Activated T-helper 2 cell treated with anti-CD3 and anti-CD28 coated beads, Interferon-gamma antibody, Interleukin-2, Interleukin-4, amounts not matched to agents 10 μg/mL and 5 μg/mL and 100 μg/mL, durations not matched to agents 14 hours and 24 hours and 36 hours (primary cell): ENCODE results near the gene THRA. TPM values are rescaled to one million over a fixed set of nuclear protein-coding genes. Genes with fewer than 3 reads are reported as not detected.

Source experiments
- DNase-seq: peaks from one replicate; pipeline ENCODE4 v3.0.0; 2021; ENCODE audit warnings: low spot score
- H3K27ac Mint-ChIP-seq: one replicate; pipeline ENCODE4 v1.8.0; 2021; ENCODE audit warnings: mixed read lengths
- H3K27me3 Mint-ChIP-seq: one replicate; pipeline ENCODE4 v1.8.0; 2021; ENCODE audit warnings: low read depth, mixed read lengths
- H3K36me3 Mint-ChIP-seq: one replicate; pipeline ENCODE4 v1.8.0; 2021; ENCODE audit warnings: low read depth, mixed read lengths
- H3K4me1 Mint-ChIP-seq: one replicate; pipeline ENCODE4 v1.8.0; 2021; ENCODE audit warnings: low read depth, mixed read lengths
- H3K4me3 Mint-ChIP-seq: one replicate; pipeline ENCODE4 v1.8.0; 2021; ENCODE audit warnings: low read depth, mild to moderate bottlenecking, moderate library complexity, mixed read lengths
- H3K9me3 Mint-ChIP-seq: one replicate; pipeline ENCODE4 v1.8.0; 2021; ENCODE audit warnings: mixed read lengths
- intact Hi-C: fragments of 100-400 bp; cut with micrococcal nuclease; formaldehyde crosslinking; loops from one replicate; pipeline ENCODE4 v1.15.1; 2023
- total RNA-seq: library from RNA; stranded (reverse); gene quantifications from 2 replicates; pipeline ENCODE4 v1.2.3, GENCODE V29; 2022

THRA gene
- total RNA-seq, 1 donor from 2014 or later = 5.6 TPM

- DNase-seq = no peak
- Mint-ChIP-seq H3K27me3 (no peaks in the 10 kb centered on the region), H3K36me3 (peaks cover 46% of the 10 kb centered on the region), H3K4me1 (no peaks in the 10 kb centered on the region), H3K4me3 (no peak overlapping the region), H3K9me3 (no peaks in the 10 kb centered on the region), H3K27ac (no peak overlapping the region)
- intact Hi-C loops = no loop called here
Measured at GRCh38 chr17:40033339-40033738, 29.4 kb upstream of the THRA start.

GRCh38 chr17:40034426-40035161 is 28.2 kb upstream of the THRA start:
- intact Hi-C loops = no loop called here
- no peaks in the 10 kb centered on the region for H3K27me3 Mint-ChIP-seq
- H3K4me3 Mint-ChIP-seq = no peak overlapping the region
- H3K36me3 Mint-ChIP-seq = peaks cover 34% of the 10 kb centered on the region
- no peaks in the 10 kb centered on the region for H3K4me1 Mint-ChIP-seq
- DNase-seq = no peak
- H3K9me3 Mint-ChIP-seq = no peaks in the 10 kb centered on the region
- no peak overlapping the region for H3K27ac Mint-ChIP-seq

- Mint-ChIP-seq H3K4me1 (no peaks in the 10 kb centered on the region), H3K9me3 (no peaks in the 10 kb centered on the region), H3K27ac (no peak overlapping the region), H3K36me3 (peaks cover 30% of the 10 kb centered on the region), H3K4me3 (no peak overlapping the region), H3K27me3 (no peaks in the 10 kb centered on the region)
- no peak for DNase-seq
- intact Hi-C loops = no loop called here
Measured at GRCh38 chr17:40035162-40035559, 27.6 kb upstream of the THRA start.

DNA sequence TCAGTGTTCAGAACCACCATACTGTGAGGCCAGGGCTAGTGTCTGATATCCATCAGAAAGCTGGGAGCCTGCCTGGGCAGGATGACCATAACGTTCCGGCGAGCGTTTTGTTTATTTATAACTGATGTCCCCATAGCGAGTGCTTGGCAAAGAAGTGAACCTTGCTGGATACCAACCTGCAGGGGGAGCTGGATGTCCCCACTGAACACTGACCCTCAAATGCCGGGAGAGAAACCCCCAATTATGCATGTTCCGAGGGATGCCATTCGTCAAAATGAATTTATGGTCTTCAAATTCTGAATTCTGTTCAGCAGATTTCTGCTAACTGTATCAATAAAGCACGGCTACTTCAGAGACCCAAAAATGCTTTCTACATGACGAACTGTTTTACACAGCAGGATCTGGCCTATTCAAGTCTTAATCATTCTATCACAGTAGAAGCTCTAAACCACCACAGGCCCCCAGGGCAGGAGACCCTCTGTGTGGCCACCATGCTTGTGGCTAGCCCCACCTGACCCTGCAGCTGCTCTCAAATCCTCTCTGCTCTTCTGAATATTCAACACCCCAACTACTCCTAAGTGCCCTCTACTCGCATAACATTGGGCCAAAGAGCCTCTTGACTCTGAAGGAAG is 23.8 kb upstream of the THRA start:
- no peaks in the 10 kb centered on the region for H3K4me1 Mint-ChIP-seq
- no peak overlapping the region for H3K27ac Mint-ChIP-seq
- peaks cover 14% of the 10 kb centered on the region for H3K36me3 Mint-ChIP-seq
- intact Hi-C loops = no loop called here
- H3K4me3 Mint-ChIP-seq = no peak overlapping the region
- no peaks in the 10 kb centered on the region for H3K9me3 Mint-ChIP-seq
- no peaks in the 10 kb centered on the region for H3K27me3 Mint-ChIP-seq
- no peak for DNase-seq

DNA sequence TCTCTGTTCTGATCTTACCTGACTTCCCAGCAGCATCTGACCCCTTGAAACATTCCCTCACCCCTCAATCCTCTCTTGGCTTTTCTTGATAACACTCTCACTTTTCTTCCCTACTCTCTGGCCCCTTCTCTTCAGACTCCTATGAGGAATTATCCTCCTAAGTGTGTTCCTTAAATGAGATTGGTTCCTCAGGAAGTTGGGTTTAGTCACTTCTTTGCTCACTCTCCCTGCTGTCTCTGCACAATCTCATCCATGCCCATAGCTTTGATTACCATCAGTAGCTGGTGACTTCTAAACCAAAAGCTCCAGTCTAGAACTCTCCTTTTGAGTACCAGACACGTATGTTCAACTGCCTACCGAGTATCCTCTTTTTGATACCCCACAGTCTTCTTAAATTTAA is 21.6 kb upstream of the THRA start:
- H3K36me3 Mint-ChIP-seq = peaks cover 18% of the 10 kb centered on the region
- H3K4me1 Mint-ChIP-seq = no peaks in the 10 kb centered on the region
- no peak overlapping the region for H3K27ac Mint-ChIP-seq
- no peak for DNase-seq
- no peak overlapping the region for H3K4me3 Mint-ChIP-seq
- H3K9me3 Mint-ChIP-seq = no peaks in the 10 kb centered on the region
- intact Hi-C loops = no loop called here
- H3K27me3 Mint-ChIP-seq = no peaks in the 10 kb centered on the region

DNA sequence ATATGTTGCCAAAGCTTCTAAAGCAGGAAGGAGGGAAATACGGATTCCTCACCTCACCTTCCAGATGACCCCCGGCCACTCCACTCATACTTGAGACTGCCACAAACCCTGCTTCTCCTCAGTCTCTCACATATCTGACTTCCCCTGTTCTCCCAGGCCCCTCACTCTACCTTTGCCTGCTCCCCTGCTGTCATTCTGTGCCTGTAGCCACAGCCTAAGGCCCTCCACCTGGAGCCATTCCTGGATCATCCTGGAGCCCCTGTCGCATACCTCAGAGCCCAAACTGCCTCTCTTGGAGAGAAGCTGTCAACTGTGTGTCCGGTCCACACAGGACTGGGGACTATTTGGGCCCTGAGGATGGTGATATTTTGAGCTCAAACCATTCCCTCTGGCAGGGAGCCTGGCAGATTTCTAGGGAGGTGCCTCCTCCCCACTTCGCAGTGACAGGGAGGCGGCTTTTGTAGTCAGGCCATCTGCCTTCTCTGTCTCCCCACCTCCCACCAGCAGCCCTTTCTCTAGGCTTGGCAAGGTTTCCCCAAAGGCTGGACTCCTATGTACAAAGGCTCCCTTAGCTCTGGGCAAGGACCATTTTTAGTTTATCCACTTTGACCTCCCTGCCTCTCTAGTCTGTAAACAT is 6.3 kb upstream of the THRA start:
- H3K36me3 Mint-ChIP-seq = peaks cover 12% of the 10 kb centered on the region
- no peaks in the 10 kb centered on the region for H3K9me3 Mint-ChIP-seq
- H3K4me1 Mint-ChIP-seq = peaks cover 13% of the 10 kb centered on the region
- H3K27ac Mint-ChIP-seq = no peak overlapping the region
- DNase-seq = no peak
- intact Hi-C loops = no loop called here
- peaks cover 22% of the 10 kb centered on the region for H3K27me3 Mint-ChIP-seq
- no peak overlapping the region for H3K4me3 Mint-ChIP-seq

GRCh38 chr17:40058186-40058784 is 4.5 kb upstream of the THRA start:
- H3K27ac Mint-ChIP-seq = no peak overlapping the region
- intact Hi-C loops = no loop called here
- H3K36me3 Mint-ChIP-seq = peaks cover 3% of the 10 kb centered on the region
- no peak for DNase-seq
- H3K27me3 Mint-ChIP-seq = peaks cover 32% of the 10 kb centered on the region
- H3K4me1 Mint-ChIP-seq = peaks cover 18% of the 10 kb centered on the region
- no peaks in the 10 kb centered on the region for H3K9me3 Mint-ChIP-seq
- H3K4me3 Mint-ChIP-seq = no peak overlapping the region

DNA sequence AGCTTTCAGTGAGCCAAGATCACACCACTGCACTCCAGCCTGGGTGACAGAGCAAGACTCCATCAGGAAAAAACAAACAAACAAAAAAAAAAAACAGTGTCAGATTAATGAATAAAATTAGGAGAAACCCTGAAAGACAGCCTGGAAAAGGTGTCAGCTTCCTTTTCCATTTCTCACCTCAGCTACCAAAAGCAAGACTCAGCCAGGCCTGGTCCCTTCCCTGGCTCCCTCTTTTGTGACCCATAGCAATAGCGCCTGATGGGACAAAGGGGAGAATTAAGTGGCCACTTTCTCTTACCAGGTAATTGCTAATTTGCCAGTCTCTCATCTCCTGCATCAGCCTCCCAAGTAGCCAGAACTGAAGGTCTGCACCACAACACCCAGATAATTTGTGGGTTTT is 3.9 kb upstream of the THRA start:
- DNase-seq = no peak
- peaks cover 3% of the 10 kb centered on the region for H3K36me3 Mint-ChIP-seq
- H3K4me3 Mint-ChIP-seq = no peak overlapping the region
- peaks cover 32% of the 10 kb centered on the region for H3K27me3 Mint-ChIP-seq
- intact Hi-C loops = no loop called here
- no peaks in the 10 kb centered on the region for H3K9me3 Mint-ChIP-seq
- H3K4me1 Mint-ChIP-seq = peaks cover 18% of the 10 kb centered on the region
- no peak overlapping the region for H3K27ac Mint-ChIP-seq

DNA sequence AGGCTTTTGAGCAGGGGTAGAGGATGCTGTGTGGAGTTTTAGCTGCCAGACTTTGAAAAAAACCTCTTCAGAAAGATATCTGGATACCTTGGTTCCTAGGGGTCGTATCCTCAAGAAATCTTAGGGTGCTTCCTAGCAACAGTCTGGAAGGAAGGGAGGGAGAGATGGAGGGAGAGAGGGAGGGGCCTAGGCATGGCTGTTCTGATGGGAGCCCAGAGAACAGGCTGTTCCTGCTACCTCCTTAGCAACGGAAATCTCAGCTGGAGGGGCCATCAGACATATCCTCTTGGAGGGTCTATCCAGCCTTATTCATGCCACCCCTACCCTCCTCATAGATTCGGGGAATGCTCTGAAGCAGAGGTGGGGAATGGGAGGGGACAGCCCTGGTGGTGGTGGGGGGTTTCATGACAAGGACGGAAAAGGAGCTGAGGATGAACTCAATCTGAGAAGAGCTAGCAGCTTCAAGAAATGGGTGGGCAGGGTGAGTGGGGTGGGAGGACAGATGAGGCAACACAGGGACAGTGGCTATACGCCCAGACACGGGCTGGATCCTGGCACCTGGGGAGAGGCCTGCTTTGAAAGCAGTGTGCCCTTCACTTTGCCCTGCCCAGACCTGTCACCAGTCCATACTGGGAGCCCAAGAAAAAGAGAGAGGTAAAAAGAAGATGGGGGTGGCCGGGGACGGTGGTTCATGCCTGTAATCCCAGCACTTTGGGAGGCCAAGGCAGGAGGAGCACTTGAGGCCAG is 2.9 kb upstream of the THRA start:
- no peak overlapping the region for H3K27ac Mint-ChIP-seq
- H3K36me3 Mint-ChIP-seq = no peaks in the 10 kb centered on the region
- H3K9me3 Mint-ChIP-seq = no peaks in the 10 kb centered on the region
- no peak overlapping the region for H3K4me3 Mint-ChIP-seq
- H3K4me1 Mint-ChIP-seq = peaks cover 17% of the 10 kb centered on the region
- intact Hi-C loops = loop anchor here (5.0 kb wide), 1 partner anchor 37 kb away; no protein-coding TSS in a partner anchor
- DNase-seq = no peak
- H3K27me3 Mint-ChIP-seq = peaks cover 32% of the 10 kb centered on the region

- intact Hi-C loops = loop anchor here (5.0 kb wide), 1 partner anchor 36 kb away; no protein-coding TSS in a partner anchor
- no peak for DNase-seq
- H3K4me3 Mint-ChIP-seq = peak overlapping the region; percentile 79
- H3K9me3 Mint-ChIP-seq = no peaks in the 10 kb centered on the region
- peaks cover 13% of the 10 kb centered on the region for H3K4me1 Mint-ChIP-seq
- no peaks in the 10 kb centered on the region for H3K36me3 Mint-ChIP-seq
- H3K27ac Mint-ChIP-seq = no peak overlapping the region
- peaks cover 30% of the 10 kb centered on the region for H3K27me3 Mint-ChIP-seq
Measured at GRCh38 chr17:40060887-40061608, 1.7 kb upstream of the THRA start.

DNA sequence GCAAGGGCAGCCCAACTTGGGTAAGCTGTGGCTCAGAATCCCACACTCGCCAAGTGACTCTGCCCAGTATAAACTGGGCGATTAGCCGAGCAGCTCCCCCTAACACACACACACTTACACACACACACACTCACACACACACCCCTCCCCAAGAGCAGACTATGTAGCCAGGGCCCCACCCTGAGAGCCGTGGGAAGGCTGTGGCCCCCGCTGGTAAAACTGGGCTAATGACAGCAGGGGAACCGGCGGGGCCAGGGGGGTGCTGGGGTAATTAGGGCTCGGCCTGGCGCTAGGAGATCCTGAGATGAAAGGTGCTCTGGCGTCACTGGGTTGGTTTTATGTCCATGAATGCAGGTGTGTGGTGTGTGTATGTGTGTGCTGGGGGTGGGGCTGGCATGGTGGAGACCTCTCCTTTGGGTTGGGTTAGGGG is 1.1 kb upstream of the THRA start:
- no peaks in the 10 kb centered on the region for H3K36me3 Mint-ChIP-seq
- H3K27ac Mint-ChIP-seq = no peak overlapping the region
- peaks cover 13% of the 10 kb centered on the region for H3K4me1 Mint-ChIP-seq
- no peak for DNase-seq
- peaks cover 30% of the 10 kb centered on the region for H3K27me3 Mint-ChIP-seq
- H3K4me3 Mint-ChIP-seq = peak overlapping the region; percentile 79
- intact Hi-C loops = loop anchor here (2.0 to 5.0 kb wide), 2 partner anchors 36 to 47 kb away; no protein-coding TSS in a partner anchor
- no peaks in the 10 kb centered on the region for H3K9me3 Mint-ChIP-seq
